ENCODE results near the gene STEAP1B. TPM values are rescaled to one million over a fixed set of nuclear protein-coding genes. Genes with fewer than 3 reads are reported as not detected.

STEAP1B gene
- polyA plus RNA-seq, 1 of the 3 experiments (the other 2 are of a cell fraction), result 14.7 TPM

DNA sequence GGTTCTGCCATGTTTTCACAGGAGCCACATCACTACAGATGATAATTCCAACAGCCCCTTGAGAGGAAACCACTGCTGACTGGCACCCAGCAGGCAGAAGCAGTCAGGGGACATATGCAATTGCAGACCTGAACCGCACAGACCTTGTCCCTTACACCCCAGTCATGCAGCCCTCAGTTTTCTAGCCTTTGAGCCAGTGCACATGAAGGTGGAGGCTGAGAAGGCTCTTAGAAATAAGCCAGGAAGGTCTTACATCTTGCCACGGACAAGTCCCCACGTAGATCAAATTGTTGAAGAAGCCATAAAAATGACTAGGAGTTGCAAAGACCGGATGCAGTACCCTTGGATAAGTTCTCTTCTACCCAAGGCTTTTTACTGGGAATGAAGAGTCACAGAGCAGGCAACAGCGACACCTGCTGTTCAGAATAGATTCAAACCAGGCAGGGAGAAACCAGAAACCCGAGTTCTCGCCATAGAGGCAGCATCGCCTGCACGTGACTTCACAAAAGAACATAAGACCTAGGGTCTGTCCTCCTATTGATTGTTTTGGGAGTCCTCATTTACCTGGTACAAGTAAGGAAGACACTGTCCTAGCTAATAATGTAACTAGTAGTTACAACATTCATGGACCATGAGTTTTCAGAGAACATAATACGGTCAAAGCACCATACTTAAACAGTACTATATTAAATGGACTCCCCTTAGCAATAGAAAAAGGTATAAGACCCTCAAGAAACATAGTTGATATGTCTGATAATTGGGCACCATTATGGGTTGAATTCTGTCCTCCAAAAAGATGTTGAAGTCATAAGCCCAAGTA lies 11.1 kb downstream of the STEAP1B start:
- peaks cover 10% of the 10 kb centered on the region; the same call in 1 of the 2 replicates for H3K79me2 ChIP-seq (ENCODE audit: insufficient read depth)
- H3K9me2 ChIP-seq, result no peaks in the 10 kb centered on the region
- H3K4me3 ChIP-seq (ENCODE audit: low read depth in 2 of 2, low read length in 1 of 2), result no peak overlapping the region
- H3K4me1 ChIP-seq (ENCODE audit: control insufficient read depth in 1 of 2, insufficient read depth in 2 of 2, low read depth in 1 of 2, low read length in 1 of 2), result peaks cover 0 to 15% of the 10 kb centered on the region in 2 experiments; a peak in 2 of 4 replicates
- TF ChIP-seq RAD21 (IDR thresholded peaks at IDR 0.05; ENCODE audit: low read length) (peak; percentile 100), RFX5 (IDR thresholded peaks at IDR 0.05; ENCODE audit: low read length) (no peak), TCF12 (IDR thresholded peaks at IDR 0.05) (no peak), RCOR1 (IDR thresholded peaks at IDR 0.05; ENCODE audit: low read length) (peak; percentile 45; the same call in 1 of the 2 replicates), SMC3 (IDR thresholded peaks at IDR 0.05; ENCODE audit: low read depth, low read length) (peak; percentile 99), CHD2 (IDR thresholded peaks at IDR 0.05; ENCODE audit: low read length, partially characterized antibody) (peak; percentile 28), RXRA (IDR thresholded peaks at IDR 0.05; ENCODE audit: borderline replicate concordance, low read depth) (no peak), MXI1 (IDR thresholded peaks at IDR 0.05; ENCODE audit: low read depth, low read length) (no peak), FOXM1 (IDR thresholded peaks at IDR 0.05; ENCODE audit: low read depth) (no peak), ELF1 (IDR thresholded peaks at IDR 0.05) (no peak), JUND (IDR thresholded peaks at IDR 0.05) (no peak), YY1 (IDR thresholded peaks at IDR 0.05; ENCODE audit: low read depth) (no peak), TAF1 (IDR thresholded peaks at IDR 0.05; ENCODE audit: borderline replicate concordance, low read depth, low read length) (no peak), NRF1 (IDR thresholded peaks at IDR 0.05; ENCODE audit: low read depth, low read length) (peak; percentile 43), FOXJ3 (CRISPR knock-in tag; IDR thresholded peaks at IDR 0.05) (no peak)
- TF ChIP-seq, protein P1, sequence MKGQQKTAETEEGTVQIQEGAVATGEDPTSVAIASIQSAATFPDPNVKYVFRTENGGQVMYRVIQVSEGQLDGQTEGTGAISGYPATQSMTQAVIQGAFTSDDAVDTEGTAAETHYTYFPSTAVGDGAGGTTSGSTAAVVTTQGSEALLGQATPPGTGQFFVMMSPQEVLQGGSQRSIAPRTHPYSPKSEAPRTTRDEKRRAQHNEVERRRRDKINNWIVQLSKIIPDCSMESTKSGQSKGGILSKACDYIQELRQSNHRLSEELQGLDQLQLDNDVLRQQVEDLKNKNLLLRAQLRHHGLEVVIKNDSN (IDR thresholded peaks at IDR 0.05; ENCODE audit: borderline replicate concordance, low read depth), result peak; percentile 83
- TF ChIP-seq, protein P2, sequence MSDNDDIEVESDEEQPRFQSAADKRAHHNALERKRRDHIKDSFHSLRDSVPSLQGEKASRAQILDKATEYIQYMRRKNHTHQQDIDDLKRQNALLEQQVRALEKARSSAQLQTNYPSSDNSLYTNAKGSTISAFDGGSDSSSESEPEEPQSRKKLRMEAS (IDR thresholded peaks at IDR 0.05; ENCODE audit: low read depth), result peak; percentile 68
- TF ChIP-seq, protein P3, sequence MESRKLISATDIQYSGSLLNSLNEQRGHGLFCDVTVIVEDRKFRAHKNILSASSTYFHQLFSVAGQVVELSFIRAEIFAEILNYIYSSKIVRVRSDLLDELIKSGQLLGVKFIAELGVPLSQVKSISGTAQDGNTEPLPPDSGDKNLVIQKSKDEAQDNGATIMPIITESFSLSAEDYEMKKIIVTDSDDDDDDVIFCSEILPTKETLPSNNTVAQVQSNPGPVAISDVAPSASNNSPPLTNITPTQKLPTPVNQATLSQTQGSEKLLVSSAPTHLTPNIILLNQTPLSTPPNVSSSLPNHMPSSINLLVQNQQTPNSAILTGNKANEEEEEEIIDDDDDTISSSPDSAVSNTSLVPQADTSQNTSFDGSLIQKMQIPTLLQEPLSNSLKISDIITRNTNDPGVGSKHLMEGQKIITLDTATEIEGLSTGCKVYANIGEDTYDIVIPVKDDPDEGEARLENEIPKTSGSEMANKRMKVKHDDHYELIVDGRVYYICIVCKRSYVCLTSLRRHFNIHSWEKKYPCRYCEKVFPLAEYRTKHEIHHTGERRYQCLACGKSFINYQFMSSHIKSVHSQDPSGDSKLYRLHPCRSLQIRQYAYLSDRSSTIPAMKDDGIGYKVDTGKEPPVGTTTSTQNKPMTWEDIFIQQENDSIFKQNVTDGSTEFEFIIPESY (IDR thresholded peaks at IDR 0.05; ENCODE audit: borderline replicate concordance, low read depth), result no peak
- TF ChIP-seq, protein P4, sequence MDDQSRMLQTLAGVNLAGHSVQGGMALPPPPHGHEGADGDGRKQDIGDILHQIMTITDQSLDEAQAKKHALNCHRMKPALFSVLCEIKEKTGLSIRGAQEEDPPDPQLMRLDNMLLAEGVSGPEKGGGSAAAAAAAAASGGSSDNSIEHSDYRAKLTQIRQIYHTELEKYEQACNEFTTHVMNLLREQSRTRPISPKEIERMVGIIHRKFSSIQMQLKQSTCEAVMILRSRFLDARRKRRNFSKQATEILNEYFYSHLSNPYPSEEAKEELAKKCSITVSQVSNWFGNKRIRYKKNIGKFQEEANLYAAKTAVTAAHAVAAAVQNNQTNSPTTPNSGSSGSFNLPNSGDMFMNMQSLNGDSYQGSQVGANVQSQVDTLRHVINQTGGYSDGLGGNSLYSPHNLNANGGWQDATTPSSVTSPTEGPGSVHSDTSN (IDR thresholded peaks at IDR 0.05), result no peak
- TF ChIP-seq, protein P5, sequence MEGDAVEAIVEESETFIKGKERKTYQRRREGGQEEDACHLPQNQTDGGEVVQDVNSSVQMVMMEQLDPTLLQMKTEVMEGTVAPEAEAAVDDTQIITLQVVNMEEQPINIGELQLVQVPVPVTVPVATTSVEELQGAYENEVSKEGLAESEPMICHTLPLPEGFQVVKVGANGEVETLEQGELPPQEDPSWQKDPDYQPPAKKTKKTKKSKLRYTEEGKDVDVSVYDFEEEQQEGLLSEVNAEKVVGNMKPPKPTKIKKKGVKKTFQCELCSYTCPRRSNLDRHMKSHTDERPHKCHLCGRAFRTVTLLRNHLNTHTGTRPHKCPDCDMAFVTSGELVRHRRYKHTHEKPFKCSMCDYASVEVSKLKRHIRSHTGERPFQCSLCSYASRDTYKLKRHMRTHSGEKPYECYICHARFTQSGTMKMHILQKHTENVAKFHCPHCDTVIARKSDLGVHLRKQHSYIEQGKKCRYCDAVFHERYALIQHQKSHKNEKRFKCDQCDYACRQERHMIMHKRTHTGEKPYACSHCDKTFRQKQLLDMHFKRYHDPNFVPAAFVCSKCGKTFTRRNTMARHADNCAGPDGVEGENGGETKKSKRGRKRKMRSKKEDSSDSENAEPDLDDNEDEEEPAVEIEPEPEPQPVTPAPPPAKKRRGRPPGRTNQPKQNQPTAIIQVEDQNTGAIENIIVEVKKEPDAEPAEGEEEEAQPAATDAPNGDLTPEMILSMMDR (IDR thresholded peaks at IDR 0.05), result peak; percentile 99
- TF ChIP-seq, protein P6, sequence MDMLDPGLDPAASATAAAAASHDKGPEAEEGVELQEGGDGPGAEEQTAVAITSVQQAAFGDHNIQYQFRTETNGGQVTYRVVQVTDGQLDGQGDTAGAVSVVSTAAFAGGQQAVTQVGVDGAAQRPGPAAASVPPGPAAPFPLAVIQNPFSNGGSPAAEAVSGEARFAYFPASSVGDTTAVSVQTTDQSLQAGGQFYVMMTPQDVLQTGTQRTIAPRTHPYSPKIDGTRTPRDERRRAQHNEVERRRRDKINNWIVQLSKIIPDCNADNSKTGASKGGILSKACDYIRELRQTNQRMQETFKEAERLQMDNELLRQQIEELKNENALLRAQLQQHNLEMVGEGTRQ (IDR thresholded peaks at IDR 0.05; ENCODE audit: borderline replicate concordance, low read depth, low read length), result peak; percentile 54
- ChIA-PET POLR2A (no interaction called here), CTCF (interaction anchor here (0.6 to 3.8 kb wide), 9 partner anchors 9 to 406 kb away, joined by 3 to 119 read pairs (median 6); partner anchors contain the start of gene STEAP1B)
- no peaks in the 10 kb centered on the region for H4K20me1 ChIP-seq (ENCODE audit: insufficient read depth)
- DNase-seq, result peak; percentile 79
- no peak overlapping the region for H3K27ac ChIP-seq (ENCODE audit: low read depth in 2 of 2, low read length in 1 of 2)
- H3K36me3 ChIP-seq (replicated peaks in 1 of 2; ENCODE audit: control insufficient read depth in 1 of 2, insufficient read depth in 2 of 2, low read length in 1 of 2), result peaks cover 6 to 28% of the 10 kb centered on the region in 2 experiments
- no peaks in the 10 kb centered on the region for H3K27me3 ChIP-seq (ENCODE audit: insufficient read depth)
- peaks cover 7% of the 10 kb centered on the region for H3F3A ChIP-seq (replicated peaks; ENCODE audit: insufficient read depth)
- no peaks in the 10 kb centered on the region for H3K9me3 ChIP-seq
- H2AFZ ChIP-seq (ENCODE audit: low read depth), result no peak overlapping the region
- H3K9ac ChIP-seq, result no peak overlapping the region
- WGBS (ENCODE audit: low lambda C conversion rate), result 21% methylated on average over 9 of the region's 10 CpGs
- no peak overlapping the region for H3K4me2 ChIP-seq
